ENCODE data around the gene FOXA3.

Gene FOXA3

GRCh38 chr19:45897261-45897812 is 33.2 kb downstream of the FOXA3 start:
- DNase-seq: no peak

- DNase-seq: no peak
Observed at GRCh38 chr19:45899253-45899652, 35.1 kb downstream of the FOXA3 start.

- no peak for DNase-seq
Observed at GRCh38 chr19:45899919-45900589, 35.9 kb downstream of the FOXA3 start.

- no peak for DNase-seq
Observed at GRCh38 chr19:45900738-45901431, 36.8 kb downstream of the FOXA3 start.

- DNase-seq: no peak
Observed at GRCh38 chr19:45901432-45901911, 37.3 kb downstream of the FOXA3 start.

- DNase-seq: no peak
Observed at GRCh38 chr19:45901912-45902650, 38.0 kb downstream of the FOXA3 start, which contains the start of gene MYPOP. TSS of gene MYPOP (minus strand) at chr19:45902613. CDS start at chr19:45901773, 840 bp downstream.

GRCh38 chr19:45902651-45903625 is 38.8 kb downstream of the FOXA3 start:
- DNase-seq: peak; percentile 94

GRCh38 chr19:45905011-45905410 is 40.9 kb downstream of the FOXA3 start:
- no peak for DNase-seq

GRCh38 chr19:45906221-45906620 is 42.1 kb downstream of the FOXA3 start:
- DNase-seq: no peak

GRCh38 chr19:45908956-45909355 is 44.8 kb downstream of the FOXA3 start:
- DNase-seq: no peak

GRCh38 chr19:45911291-45911690 is 47.2 kb downstream of the FOXA3 start:
- DNase-seq: no peak

GRCh38 chr19:45913874-45914830 is 50.0 kb downstream of the FOXA3 start, which contains the start of gene NANOS2:
TSS of gene NANOS2 (minus strand) at chr19:45914778. CDS start at chr19:45914693, 85 bp downstream.
- no peak for DNase-seq

GRCh38 chr19:45917421-45918091 is 53.4 kb downstream of the FOXA3 start:
- DNase-seq: no peak

GRCh38 chr19:45918721-45919120 is 54.6 kb downstream of the FOXA3 start:
- DNase-seq: no peak

GRCh38 chr19:45919678-45920077 is 55.6 kb downstream of the FOXA3 start:
- DNase-seq: no peak

GRCh38 chr19:45920458-45920857 is 56.3 kb downstream of the FOXA3 start:
- no peak for DNase-seq

GRCh38 chr19:45922281-45922680 is 58.2 kb downstream of the FOXA3 start:
- no peak for DNase-seq

All from NCI-H446 treated with DMSO at 0.1 percent for 48 hours (cell line).